Osteoblast (primary cell): ENCODE data around the gene HIVEP2. TPM values are rescaled to one million over a fixed set of nuclear protein-coding genes. Genes with fewer than 3 reads are reported as not detected.

Experiments
- DNase-seq: peaks from one replicate; pipeline ENCODE4 v3.0.0; 2011; ENCODE audit warnings: low spot score, mixed read lengths; ENCODE audit not compliant: insufficient read length; ENCODE audit errors: missing footprints
- H2AFZ ChIP-seq: 2 replicates; pipeline ENCODE4 v1.6.0; 2011; ENCODE audit warnings: mild to moderate bottlenecking, low read length
- H3K27ac ChIP-seq: 2 replicates; pipeline ENCODE4 v1.5.1; 2011; ENCODE audit warnings: mild to moderate bottlenecking, low read depth, low read length, moderate library complexity
- H3K27me3 ChIP-seq: 2 replicates; pipeline ENCODE4 v1.6.0; 2012; ENCODE audit warnings: mild to moderate bottlenecking, control low read depth, inconsistent platforms, low read length, moderate library complexity; ENCODE audit not compliant: insufficient read depth
- H3K36me3 ChIP-seq: 2 replicates; pipeline ENCODE4 v1.5.1; 2011; ENCODE audit warnings: mild to moderate bottlenecking, low read length, control low read depth, moderate library complexity; ENCODE audit not compliant: insufficient read depth
- H3K4me1 ChIP-seq: 2 replicates; pipeline ENCODE4 v1.5.1; 2011; ENCODE audit warnings: mild to moderate bottlenecking, low read length, control low read depth, moderate library complexity; ENCODE audit not compliant: insufficient read depth
- H3K4me2 ChIP-seq: 2 replicates; pipeline ENCODE4 v1.6.0; 2011; ENCODE audit warnings: mild to moderate bottlenecking, low read length; ENCODE audit not compliant: insufficient read depth
- H3K4me3 ChIP-seq: fragments of 200-600 bp; sonication (generic); 3 replicates; pipeline ENCODE4 v1.5.1; 2012; ENCODE audit warnings: mild to moderate bottlenecking, low read length, inconsistent platforms; ENCODE audit not compliant: insufficient read depth
- H3K79me2 ChIP-seq: 2 replicates; pipeline ENCODE4 v1.6.0; 2012; ENCODE audit warnings: mild to moderate bottlenecking, low read length, control low read depth, inconsistent platforms; ENCODE audit not compliant: insufficient read depth
- H3K9me3 ChIP-seq: 2 replicates; pipeline ENCODE4 v1.5.1; 2011; ENCODE audit warnings: low read depth, low read length, control low read depth
- H4K20me1 ChIP-seq: 2 replicates; pipeline ENCODE4 v1.6.0; 2012; ENCODE audit warnings: mild to moderate bottlenecking, low read length, control low read depth; ENCODE audit not compliant: insufficient read depth
- total RNA-seq: library from RNA; depleted of rRNA; stranded (reverse); fragments of >200 nt; gene quantifications from 2 replicates; pipeline ENCODE4 v1.2.3, GENCODE V29; 2012
- TF ChIP-seq, protein P1 (sequence below): IDR thresholded peaks from 2 replicates; pipeline ENCODE4 v1.5.1; 2011; ENCODE audit warnings: mild to moderate bottlenecking, low read depth, low read length, moderate library complexity; ENCODE audit errors: extremely low read depth

The HIVEP2 gene
- total RNA-seq, 1 donor = 30.4 TPM

DNA sequence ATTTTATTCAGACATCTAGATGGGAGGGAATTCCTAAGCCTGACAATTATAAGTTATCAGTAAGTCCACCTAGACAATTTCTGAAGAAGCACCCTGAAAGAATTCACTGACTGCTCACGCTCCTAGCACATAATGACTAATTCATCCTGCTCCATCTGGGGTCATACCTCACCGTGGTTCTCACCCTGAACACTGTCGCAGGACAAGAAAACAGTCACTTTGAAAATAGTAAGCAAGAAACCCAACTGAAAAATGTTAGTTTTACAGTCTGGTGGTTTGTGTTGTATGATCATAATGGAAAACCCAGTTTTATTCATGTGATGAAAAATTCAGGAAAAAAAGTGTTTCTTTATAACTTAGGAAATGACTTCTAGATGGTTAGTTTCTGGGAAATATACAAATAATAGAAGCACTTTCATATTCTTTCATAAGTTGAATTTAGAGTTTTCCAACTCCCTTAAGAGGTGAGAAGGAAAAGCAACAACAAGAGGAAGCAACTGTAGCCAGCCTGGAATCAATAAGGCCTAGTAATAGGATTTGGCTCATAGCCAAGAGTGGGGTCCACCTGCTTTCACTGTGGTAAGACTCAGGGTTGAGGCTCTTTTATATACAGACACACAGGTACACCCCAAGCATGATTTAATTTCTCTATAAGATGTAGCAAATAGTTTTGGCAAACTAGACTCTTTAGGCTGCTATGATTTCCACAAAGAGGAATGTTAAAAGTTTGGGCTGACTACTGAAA is 94.1 kb downstream of the HIVEP2 start:
- Histone ChIP-seq H3K79me2 (peaks cover 65% of the 10 kb centered on the region), H3K9me3 (no peaks in the 10 kb centered on the region), H3K27me3 (no peaks in the 10 kb centered on the region), H3K36me3 (no peaks in the 10 kb centered on the region), H2AFZ (no peak overlapping the region), H4K20me1 (no peaks in the 10 kb centered on the region), H3K4me2 (peak overlapping the region; percentile 19), H3K4me1 (peaks cover 66% of the 10 kb centered on the region), H3K4me3 (no peak overlapping the region), H3K27ac (peak overlapping the region; percentile 83)
- peak; percentile 30 for DNase-seq
- TF ChIP-seq, protein P1, sequence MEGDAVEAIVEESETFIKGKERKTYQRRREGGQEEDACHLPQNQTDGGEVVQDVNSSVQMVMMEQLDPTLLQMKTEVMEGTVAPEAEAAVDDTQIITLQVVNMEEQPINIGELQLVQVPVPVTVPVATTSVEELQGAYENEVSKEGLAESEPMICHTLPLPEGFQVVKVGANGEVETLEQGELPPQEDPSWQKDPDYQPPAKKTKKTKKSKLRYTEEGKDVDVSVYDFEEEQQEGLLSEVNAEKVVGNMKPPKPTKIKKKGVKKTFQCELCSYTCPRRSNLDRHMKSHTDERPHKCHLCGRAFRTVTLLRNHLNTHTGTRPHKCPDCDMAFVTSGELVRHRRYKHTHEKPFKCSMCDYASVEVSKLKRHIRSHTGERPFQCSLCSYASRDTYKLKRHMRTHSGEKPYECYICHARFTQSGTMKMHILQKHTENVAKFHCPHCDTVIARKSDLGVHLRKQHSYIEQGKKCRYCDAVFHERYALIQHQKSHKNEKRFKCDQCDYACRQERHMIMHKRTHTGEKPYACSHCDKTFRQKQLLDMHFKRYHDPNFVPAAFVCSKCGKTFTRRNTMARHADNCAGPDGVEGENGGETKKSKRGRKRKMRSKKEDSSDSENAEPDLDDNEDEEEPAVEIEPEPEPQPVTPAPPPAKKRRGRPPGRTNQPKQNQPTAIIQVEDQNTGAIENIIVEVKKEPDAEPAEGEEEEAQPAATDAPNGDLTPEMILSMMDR = no peak

DNA sequence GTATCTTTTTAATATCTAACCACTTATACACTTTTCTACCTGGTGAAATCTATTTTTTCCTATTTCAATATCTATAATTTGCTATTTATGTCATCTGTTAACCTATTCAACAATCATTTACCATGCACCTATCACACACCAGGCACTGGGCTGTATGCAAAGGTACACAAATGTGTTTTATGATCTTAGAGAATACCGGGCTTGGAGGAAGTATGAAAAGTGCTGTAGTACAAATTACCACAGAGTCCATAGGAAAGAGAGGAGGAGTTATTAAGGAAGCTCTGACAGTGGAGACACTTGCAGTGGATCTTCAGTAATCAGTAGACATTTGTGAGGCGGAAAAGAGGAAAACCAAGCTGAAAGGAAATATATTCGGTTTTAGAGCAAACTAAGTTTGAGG is 96.0 kb downstream of the HIVEP2 start:
- Histone ChIP-seq H3K79me2 (peaks cover 63% of the 10 kb centered on the region), H3K9me3 (no peaks in the 10 kb centered on the region), H2AFZ (no peak overlapping the region), H3K27ac (no peak overlapping the region), H3K4me2 (no peak overlapping the region), H4K20me1 (no peaks in the 10 kb centered on the region), H3K4me1 (peaks cover 72% of the 10 kb centered on the region), H3K27me3 (no peaks in the 10 kb centered on the region), H3K4me3 (no peak overlapping the region), H3K36me3 (no peaks in the 10 kb centered on the region)
- DNase-seq = no peak
- TF ChIP-seq, protein P1 = no peak

DNA sequence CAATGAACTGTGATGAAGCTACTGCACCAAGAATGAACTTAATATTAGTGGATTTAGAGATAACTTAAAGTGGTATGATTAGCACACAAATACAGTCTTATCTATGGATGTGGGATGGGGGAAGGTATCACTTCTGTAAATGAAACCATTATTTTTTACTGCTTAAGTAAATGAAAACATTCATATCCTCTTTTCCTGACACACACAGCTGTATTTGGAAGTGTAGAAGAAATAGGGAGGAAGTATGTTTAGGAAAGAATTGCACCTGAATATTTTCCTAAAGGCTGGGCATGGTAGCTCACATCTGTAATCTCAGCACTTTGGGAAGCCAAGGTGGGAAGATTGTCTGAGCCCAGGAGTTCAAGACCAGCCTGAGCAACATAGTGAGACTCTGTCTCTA is 96.8 kb downstream of the HIVEP2 start:
- Histone ChIP-seq H3K4me3 (no peak overlapping the region), H3K27ac (peak overlapping the region; percentile 94), H4K20me1 (no peaks in the 10 kb centered on the region), H3K79me2 (peaks cover 61% of the 10 kb centered on the region), H3K4me1 (peaks cover 75% of the 10 kb centered on the region), H3K36me3 (no peaks in the 10 kb centered on the region), H3K4me2 (no peak overlapping the region), H2AFZ (no peak overlapping the region), H3K27me3 (no peaks in the 10 kb centered on the region), H3K9me3 (no peaks in the 10 kb centered on the region)
- no peak for DNase-seq
- TF ChIP-seq, protein P1 = no peak

DNA sequence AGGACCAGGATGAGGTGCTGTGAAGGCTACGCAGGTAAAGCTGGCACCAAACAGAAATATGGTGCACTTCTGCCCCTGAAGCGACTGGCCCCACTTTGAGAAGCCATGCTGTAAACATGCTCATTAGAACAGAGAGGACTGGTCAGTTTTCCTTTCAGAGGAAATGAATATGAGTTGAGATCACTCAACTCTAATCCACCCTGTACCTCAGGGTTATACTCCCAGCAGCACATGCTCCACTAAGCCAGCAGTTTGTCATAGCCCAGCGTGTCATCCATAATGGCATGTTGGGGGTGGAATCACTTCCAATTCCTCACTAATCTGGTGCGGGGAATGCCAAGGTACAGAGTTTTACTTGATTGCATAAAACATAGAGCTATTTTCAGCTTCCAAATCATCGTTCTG is 98.1 kb downstream of the HIVEP2 start:
- peak overlapping the region; percentile 21 for H3K4me3 ChIP-seq
- no peak overlapping the region for H2AFZ ChIP-seq

More for the DNA sequence above, 98.1 kb downstream of the HIVEP2 start:
- no peaks in the 10 kb centered on the region for H3K36me3 ChIP-seq
- DNase-seq = peak; percentile 77
- peak overlapping the region; percentile 94 for H3K27ac ChIP-seq
- H3K27me3 ChIP-seq = no peaks in the 10 kb centered on the region
- H3K79me2 ChIP-seq = peaks cover 62% of the 10 kb centered on the region
- peaks cover 86% of the 10 kb centered on the region for H3K4me1 ChIP-seq
- H4K20me1 ChIP-seq = no peaks in the 10 kb centered on the region
- no peaks in the 10 kb centered on the region for H3K9me3 ChIP-seq
- TF ChIP-seq, protein P1 = no peak
- peak overlapping the region; percentile 69 for H3K4me2 ChIP-seq
